Activated gamma-delta T cell treated with Interleukin-2 at 50 U/mL for 16 hours (primary cell): ENCODE measurements around the gene TNNT1.
"Not testable (repeated sequence)": the region's sequence is repeated elsewhere in the genome, so short reads cannot be mapped to it uniquely, and the experiment has no call there.

Experiments used
- DNase-seq: peaks from one replicate; pipeline ENCODE4 v3.0.0-alpha.2; 2020

The TNNT1 gene

DNA sequence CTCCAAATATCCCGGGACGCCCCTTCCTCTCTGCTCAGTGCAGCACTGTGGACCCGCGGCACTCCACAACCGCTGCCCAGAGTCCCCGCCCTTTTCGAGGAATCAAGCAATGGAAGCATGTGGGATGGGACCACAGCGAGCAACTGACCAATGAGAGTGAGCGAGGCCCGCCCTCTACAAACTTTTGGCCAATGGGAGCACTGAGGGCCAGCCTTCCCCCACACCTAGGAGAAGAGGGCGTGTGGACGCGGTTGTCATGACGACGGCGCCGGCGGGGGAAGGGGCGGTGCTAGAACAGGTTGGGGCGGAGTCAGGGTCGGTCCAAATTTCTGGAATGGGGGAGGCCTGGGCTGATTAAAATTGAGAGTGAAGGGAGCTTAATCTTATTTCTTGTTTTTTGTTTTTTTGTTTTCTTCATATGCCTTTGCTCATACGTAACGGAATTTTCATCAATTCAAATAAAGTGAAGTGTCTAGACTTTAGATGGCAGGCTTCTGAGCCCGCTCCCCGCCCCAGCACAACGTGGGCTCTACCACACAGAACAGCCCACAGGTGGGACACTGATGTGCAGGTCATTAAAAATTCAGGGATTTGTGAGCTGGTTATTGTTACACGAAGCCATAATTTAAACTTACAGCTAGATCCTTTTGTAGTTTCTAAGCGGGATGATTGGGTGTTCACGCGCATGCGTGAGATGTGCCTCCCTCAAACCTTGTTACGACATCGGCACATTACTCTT is 17.7 kb upstream of the TNNT1 start, which contains the start of gene DNAAF3:
Gene DNAAF3, minus strand, starts transcription at position 84 of the 739 bp plus-strand sequence. CDS start 200 bp downstream, outside the sequence.
- peak; percentile 33 for DNase-seq

DNA sequence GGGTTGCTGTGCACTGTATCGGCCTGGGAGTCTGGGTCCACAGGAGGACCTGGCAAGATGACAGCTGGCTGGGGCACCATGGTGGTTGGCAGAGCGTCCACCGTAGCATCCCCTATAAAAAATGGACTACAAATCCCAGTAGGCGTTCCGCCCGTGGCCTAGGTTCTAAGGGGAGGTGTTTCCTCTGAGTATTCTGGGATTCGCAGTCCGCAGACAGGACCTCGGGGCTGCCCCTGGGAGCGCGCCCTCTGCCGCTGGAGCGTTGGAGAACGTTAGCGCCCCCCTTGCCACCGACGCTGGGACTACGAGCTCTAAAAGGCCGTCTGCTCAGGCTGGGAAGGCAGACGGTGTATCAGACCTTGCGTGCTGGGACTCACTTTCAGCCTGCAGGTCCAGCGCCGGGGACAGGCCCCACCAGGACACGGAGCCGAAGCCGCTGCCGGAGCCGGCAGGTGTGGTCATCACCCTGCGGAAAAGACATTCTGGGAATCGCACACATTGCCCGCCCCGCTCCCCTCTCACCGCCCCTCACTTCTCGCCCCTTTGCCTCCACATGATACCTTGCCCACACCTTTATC is 17.0 kb upstream of the TNNT1 start:
- peak; percentile 32 for DNase-seq

GRCh38 chr19:55161571-55162322 is 12.7 kb upstream of the TNNT1 start:
- DNase-seq: no peak

GRCh38 chr19:55160986-55161365 is 12.0 kb upstream of the TNNT1 start:
- DNase-seq: no peak

DNA sequence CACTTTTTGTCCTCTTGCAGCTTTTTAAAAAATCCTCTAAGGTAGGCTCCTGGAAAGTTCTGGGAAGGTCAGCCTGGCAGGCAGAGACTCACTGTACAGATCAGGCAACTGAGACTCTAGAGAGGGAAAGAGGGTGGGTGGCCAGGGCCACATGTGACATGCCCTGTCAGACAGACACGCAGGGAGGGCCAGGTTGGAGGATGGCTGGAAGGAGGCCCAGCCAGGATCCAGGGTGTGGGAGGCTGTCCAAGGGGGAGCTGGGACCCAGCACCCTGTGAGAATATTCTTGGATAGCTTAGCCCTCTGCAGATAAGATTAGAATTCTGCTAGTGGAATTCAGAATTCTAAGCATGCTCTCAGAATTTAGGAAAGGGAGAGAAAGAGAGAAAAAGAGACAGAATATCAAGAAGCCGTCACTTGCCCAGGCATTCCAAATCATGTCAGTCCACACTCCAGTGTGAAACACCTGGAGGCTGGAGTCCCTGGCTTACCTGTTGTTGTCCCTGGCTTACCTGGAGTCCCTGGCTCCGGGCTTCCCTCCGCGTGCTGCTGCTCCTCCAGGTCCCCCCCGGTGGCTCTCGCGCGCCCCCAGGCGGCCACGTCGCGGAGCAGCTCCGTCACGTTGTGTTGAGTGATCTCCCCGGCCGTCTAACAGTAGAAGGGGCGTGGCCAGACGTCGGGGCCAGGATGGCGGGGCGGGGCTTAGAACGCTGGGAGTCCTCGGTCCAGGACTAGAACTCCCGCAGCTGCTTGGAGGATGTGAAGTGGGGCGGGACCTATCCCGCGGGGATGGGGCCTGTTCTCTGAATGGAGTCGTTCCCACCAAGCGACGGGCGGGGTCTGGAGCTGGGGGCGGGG is 11.4 kb upstream of the TNNT1 start:
- peak; percentile 81 for DNase-seq

DNA sequence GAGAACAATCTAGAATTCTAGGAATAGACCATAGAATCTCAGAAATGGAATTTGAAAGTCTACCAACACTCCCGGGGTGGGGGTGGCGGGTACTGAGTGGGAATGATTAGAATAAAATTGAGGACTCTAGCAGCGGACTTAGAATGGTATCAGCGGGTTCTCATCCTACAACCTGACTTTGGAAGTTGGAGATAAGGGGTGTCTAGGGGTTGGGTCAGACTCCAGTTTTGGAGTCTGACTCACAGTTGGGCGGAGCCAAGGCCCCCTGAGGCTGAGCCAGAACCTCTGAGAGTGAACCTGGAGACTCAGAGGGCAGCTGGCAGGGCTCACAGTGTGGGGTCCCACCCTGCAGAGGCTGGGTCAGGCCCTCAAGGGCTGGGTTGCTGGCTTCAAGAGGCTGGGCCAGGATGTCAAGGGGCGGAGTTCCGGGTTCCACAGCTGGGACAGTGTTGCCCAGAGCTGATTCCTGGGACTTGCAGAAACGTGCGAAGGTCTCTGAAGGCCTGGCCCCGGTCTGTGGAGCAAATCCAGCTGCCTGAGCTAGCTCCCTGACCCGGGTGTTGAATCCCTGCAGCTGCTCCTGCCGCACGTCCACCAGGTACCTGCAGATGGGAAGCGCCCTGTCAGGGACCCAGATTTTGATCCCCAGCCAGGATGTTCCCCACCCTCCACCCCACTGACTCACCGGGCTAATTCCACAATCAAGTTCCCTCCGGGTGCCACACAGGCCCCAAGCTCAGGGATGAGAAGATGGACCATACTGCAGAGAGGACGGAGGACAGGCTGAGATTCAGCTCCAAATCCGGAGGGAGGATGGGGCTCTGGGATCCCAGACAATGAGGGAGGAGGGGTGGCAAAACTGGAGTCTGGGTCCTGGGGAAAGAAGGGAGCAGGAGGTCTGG is 10.1 kb upstream of the TNNT1 start:
- DNase-seq: no peak

DNA sequence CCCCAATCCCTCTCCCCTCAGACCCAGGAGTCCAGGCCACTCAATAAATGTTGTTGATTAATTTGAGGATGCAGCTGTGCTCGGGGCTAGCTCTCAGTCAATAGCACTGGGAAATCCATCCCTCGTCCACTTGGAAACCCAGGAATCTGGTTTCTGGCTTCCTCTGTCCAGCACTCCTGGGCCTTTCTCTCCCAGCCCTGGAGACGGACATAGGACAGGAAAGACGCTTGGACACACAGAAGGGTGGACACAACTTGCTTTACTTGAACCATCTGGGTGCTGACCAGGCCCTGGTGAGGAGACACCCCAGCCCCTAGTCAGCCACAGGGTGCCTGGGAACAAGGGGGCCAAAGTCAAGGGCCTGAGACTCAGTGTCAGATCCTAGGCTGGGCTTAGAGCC is 9.4 kb upstream of the TNNT1 start:
- no peak for DNase-seq

DNA sequence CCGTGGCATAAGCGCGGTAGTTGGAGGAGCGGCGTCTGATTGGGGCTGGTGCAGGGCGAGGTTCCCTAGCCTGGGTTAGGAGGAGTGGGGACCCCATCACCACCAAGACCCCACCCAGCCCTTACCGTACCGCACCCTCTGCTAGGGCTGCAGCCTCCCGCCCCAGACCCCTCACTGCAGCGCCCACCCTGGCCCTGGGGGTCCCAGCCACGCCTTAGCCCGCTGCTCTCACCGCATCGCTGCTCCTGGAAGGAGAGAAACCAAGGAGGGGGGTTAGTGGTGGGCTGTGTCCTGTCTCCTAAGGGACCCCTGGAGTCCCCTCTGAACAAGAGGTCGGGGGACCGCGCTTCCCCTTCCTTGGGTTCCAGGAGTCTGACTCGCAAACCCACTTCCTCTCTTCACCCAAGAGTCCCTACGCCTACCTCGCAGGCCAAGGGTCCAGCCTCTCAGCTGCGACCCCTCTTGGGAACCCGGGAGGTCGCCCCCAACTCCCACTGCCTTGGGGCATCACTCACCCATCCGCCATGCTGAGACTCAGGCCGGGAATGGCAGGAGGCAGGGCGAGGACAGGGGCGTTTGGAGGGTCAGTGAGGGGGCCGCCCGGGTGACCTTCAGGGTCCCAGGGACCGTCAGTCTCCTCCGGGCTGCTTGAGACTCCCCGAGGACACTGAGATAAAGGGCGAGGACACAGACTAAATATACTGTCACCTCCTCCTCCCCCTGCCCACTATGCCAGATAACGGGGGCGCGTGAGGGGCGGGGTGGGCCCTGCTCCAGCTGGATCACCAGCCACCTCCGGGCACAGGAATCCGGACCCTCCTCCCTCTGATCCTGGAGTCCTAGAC is 8.3 kb upstream of the TNNT1 start, which contains the start of gene TNNI3:
Gene TNNI3, minus strand, starts transcription at position 669 of the 845 bp plus-strand sequence. Its CDS starts 143 bp downstream, at position 526.
- DNase-seq: no peak

DNA sequence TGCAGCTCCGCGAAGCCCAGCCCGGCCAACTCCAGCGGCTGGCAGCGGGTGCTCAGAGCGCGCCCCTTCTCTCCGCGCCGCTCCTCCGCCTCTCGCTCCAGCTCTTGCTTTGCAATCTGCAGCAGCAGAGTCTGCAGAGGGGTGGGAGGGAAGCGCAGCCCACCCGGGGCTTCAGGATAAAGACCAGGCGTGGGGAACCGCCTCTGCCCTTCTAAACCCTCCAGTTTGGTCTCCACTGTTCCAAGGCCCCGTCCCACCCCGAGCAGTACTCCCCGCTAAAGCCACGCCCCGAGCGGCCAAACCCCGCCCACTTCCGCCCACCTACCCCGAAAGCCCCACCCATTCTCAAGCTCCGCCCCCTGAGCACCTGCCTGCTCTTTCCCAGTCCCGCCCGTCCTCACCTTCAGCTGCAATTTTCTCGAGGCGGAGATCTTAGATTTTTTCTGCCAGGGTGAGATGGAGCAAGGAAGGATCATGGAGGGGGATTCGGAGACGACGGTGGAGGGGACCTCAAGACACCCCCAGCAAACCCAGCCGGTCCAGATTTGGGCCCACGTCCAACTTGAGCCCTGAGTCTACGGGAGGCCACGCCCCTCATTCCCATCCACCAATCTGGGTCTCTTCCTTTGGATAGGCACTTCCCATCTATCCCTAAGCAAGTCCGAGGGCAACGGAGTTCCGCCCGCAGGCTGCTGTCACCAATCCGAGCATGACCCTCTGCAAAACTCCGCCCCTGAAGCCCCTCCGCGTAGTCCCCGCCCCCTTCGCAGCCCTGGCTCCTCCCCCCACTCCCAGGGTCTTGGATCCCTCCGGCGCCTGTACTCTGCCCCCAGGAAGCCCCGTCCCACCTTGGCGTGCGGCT is 7.4 kb upstream of the TNNT1 start:
- peak; percentile 40 for DNase-seq

DNA sequence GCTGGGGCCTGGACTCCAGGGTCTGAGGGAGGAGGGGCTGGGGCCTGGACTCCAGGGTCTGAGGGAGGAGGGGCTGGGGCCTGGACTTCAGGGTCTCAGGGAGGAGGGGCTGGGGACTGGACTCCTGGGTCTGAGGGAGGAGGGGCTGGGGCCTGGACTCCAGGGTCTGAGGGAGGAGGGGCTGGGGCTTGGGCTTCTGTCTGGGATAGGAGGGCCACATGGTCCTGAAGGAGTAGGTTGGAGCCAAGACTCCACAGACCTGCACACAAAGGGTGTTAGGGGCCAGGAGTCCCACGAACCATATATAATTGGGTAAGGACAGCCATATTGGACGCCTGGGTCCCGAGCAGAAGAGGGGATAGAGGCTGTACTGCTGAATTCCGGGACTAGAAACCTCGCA is 6.8 kb upstream of the TNNT1 start:
- not testable (repeated sequence) for DNase-seq

DNA sequence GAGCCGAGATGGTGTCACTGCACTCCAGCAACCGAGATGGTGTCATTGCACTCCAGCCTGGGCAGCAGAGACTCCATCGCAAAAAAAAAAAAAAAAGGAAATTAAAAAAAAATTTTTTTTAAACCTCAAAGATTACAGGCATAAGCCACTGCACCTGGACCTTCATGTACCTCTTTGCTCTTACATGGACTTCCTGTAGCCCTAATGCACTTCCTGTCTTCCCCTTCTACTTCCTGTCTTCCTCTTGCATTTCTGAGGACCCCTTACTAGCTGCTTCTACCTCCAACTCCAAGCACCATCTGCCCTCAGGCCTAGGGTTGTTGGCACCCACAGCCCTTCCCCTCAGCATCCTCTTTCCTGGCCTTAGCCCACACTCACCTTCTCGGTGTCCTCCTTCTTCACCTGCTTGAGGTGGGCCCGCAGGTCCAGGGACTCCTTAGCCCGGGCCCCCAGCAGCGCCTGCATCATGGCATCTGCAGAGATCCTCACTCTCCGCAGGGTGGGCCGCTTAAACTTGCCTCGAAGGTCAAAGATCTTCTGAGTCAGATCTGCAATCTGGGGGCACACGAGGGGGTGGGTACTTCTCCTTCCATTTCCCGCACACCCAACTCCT is 4.8 kb upstream of the TNNT1 start:
- DNase-seq: no peak

DNA sequence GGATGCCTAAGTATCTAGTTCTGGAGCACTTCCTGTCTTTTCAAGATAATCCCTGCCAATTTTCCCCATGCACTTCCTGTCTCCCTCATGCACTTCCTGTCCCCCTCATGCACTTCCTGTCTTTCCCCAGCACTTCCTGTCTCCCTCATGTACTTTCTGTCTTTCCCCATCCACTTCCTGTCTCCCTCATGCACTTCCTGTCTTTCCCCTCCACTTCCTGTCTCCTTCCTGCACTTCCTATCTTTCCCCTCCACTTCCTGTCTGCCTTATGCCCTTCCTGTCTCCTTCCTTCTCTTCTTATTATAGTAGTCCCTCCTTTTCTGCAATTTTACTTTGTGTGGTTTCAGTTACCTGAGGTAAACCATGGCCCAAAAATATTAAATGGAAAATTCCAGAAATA is 3.0 kb upstream of the TNNT1 start:
- no peak for DNase-seq

DNA sequence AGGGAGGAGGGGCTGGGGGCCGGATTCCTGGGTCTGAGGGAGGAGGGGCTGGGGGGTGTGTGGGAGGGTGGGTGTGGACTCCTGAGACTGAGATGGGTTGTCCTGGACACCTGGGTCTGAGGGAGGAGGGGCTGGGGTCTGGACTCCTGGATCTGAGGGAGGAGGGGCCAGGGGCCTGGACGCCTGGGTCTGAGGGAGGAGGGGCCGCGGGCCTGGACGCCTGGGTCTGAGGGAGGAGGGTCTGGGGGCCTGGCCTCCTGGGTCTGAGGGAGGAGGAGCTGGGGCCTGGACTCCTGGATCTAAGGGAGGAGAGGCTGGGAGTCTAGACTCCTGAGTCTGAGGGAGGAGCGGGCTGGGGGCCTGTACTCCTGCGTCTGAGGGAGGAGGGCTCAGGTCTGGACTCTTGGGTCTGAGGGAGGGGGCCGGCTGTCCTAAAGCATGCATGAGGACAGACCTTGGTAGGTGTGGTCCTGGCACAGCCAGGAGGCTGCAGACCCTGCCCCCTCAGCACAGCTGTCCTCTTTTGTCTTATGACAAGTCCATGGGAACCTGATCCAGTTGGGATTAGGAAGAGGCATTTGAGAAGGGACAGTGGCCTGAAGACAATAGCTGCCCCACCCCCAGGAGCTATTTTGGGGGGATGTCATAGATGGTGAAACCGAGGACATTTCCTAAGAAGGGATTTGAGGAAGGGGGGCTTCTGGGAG is 1.3 kb downstream of the TNNT1 start:
- no peak for DNase-seq

GRCh38 chr19:55146705-55147273 is 2.2 kb downstream of the TNNT1 start:
- DNase-seq: no peak

DNA sequence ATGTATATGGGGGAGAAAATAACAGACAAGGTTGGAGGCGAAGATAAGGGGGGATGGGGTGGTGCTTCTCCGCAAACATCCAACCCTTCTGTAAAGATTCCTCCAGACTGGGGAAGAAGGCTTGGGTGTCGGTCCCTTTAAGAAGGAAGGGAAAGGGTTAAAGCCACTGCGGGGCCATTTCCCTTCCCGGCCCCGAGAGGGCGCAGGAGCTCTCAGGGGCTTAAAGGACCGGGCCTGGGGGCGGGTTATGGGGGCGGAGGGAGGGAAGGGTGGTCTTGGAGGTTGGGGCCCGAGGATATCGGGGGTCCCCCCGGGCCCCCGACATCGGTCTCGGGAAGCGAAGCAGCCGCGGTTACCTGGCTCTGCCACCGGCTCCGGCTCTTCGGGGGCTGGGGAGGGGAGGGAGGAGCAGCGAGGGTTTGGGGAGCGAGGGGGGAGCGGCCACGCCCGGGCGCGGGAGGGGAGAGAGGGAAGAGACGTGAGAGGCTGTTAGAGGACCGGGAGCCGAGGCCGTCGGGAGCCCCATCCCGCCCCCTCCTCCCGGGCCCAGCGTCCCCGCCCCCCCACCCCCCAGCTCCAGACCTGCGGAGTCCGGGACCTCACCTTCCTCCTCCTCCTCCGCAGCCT is 2.8 kb downstream of the TNNT1 start:
- no peak for DNase-seq

GRCh38 chr19:55145232-55145631 is 3.8 kb downstream of the TNNT1 start:
- DNase-seq: no peak

DNA sequence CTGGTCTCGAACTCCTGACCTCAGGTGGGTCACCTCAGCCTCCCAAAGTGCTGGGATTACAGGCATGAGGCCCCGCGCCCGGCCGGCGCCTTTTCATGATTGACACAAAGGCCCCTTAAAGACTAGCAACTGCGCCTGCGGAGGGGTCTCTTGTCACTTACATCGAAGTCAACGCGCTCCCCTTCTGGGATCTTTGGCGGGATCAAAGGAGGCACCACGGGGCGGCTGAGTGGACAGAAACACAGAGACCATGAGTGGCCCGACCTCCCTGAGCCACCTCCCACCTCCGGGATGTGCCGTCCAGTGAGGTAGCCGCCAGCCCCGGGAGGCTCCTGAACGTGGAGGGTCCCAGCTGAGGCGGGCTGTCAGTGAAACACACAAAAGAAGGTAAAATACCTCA is 7.3 kb downstream of the TNNT1 start:
- no peak for DNase-seq

- DNase-seq: no peak
These were observed 11.1 kb downstream of the TNNT1 start for GRCh38 chr19:55137915-55138314.
